ENCODE data around the gene SERPINE2. TPM values are rescaled to one million over a fixed set of nuclear protein-coding genes. Genes with fewer than 3 reads are reported as not detected.

The SERPINE2 gene
- total RNA-seq, 1 donor from 2014 or later, result 25.1 TPM

- Mint-ChIP-seq H3K36me3 (ENCODE audit: insufficient read depth) (no peaks in the 10 kb centered on the region), H3K4me3 (ENCODE audit: low read depth) (no peak overlapping the region), H3K9me3 (ENCODE audit: low read depth) (no peaks in the 10 kb centered on the region), H3K4me1 (ENCODE audit: low read depth) (peaks cover 1% of the 10 kb centered on the region), H3K27ac (no peak overlapping the region), H3K27me3 (no peaks in the 10 kb centered on the region)
- DNase-seq (ENCODE audit: low spot score, unreplicated experiment), result no peak
- no peak for TF ChIP-seq CTCF (IDR thresholded peaks at IDR 0.05; ENCODE audit: unreplicated experiment)
These were observed 13.2 kb downstream of the SERPINE2 start for GRCh38 chr2:224025874-224026273.

DNA sequence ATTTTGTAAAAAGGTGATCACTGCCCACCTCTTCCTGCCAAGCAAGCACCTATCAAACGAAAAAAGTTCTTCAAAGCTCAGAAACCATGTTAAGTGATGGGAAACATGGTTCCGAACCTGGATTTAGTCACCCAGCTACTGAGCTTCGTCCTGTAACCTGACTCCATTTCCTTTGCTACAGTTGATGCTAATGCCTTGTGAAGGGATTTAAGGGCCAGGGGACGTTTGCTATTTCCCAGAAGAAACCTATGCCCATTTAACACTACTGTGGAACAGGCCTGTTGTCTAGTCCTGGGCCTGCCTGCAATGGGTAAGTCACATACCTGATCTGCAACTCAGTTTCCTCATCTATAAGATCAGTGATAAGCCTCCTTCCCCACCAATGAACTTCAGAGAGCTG is 14.8 kb downstream of the SERPINE2 start:
- no peak for DNase-seq (ENCODE audit: low spot score, unreplicated experiment)
- Mint-ChIP-seq H3K27me3 (no peaks in the 10 kb centered on the region), H3K4me3 (ENCODE audit: low read depth) (no peak overlapping the region), H3K9me3 (ENCODE audit: low read depth) (no peaks in the 10 kb centered on the region), H3K36me3 (ENCODE audit: insufficient read depth) (no peaks in the 10 kb centered on the region), H3K27ac (no peak overlapping the region), H3K4me1 (ENCODE audit: low read depth) (peaks cover 1% of the 10 kb centered on the region)
- TF ChIP-seq CTCF (IDR thresholded peaks at IDR 0.05; ENCODE audit: unreplicated experiment), result no peak

- TF ChIP-seq CTCF (IDR thresholded peaks at IDR 0.05; ENCODE audit: unreplicated experiment), result no peak
- Mint-ChIP-seq H3K9me3 (ENCODE audit: low read depth) (no peaks in the 10 kb centered on the region), H3K4me3 (ENCODE audit: low read depth) (no peak overlapping the region), H3K27ac (no peak overlapping the region), H3K36me3 (ENCODE audit: insufficient read depth) (no peaks in the 10 kb centered on the region), H3K4me1 (ENCODE audit: low read depth) (peaks cover 1% of the 10 kb centered on the region), H3K27me3 (no peaks in the 10 kb centered on the region)
- no peak for DNase-seq (ENCODE audit: low spot score, unreplicated experiment)
These were observed 15.9 kb downstream of the SERPINE2 start for GRCh38 chr2:224023188-224023587.

DNA sequence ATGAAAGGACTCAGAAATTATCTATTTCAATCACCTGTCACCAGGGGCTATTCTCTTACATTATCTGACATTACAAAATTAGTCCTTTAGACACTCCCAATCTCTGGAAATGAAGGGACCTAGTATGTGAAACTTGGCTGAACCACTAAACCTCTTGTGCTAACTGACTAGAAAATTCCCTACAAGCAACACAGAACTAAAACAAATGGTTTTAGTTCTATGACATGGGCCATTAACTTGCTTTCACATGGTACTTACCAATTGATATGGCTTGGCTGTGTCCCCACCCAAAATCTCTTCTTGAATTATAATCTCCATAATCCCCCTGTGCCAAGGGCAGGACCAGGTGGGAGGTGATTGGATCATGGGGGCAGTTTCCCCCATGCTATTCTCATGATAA is 16.6 kb downstream of the SERPINE2 start:
- no peak for TF ChIP-seq CTCF (IDR thresholded peaks at IDR 0.05; ENCODE audit: unreplicated experiment)
- Mint-ChIP-seq H3K9me3 (ENCODE audit: low read depth) (no peaks in the 10 kb centered on the region), H3K27me3 (no peaks in the 10 kb centered on the region), H3K4me3 (ENCODE audit: low read depth) (no peak overlapping the region), H3K27ac (no peak overlapping the region), H3K4me1 (ENCODE audit: low read depth) (no peaks in the 10 kb centered on the region), H3K36me3 (ENCODE audit: insufficient read depth) (no peaks in the 10 kb centered on the region)
- no peak for DNase-seq (ENCODE audit: low spot score, unreplicated experiment)

- Mint-ChIP-seq H3K27ac (no peak overlapping the region), H3K36me3 (ENCODE audit: insufficient read depth) (no peaks in the 10 kb centered on the region), H3K27me3 (no peaks in the 10 kb centered on the region), H3K9me3 (ENCODE audit: low read depth) (no peaks in the 10 kb centered on the region), H3K4me3 (ENCODE audit: low read depth) (no peak overlapping the region), H3K4me1 (ENCODE audit: low read depth) (no peaks in the 10 kb centered on the region)
- TF ChIP-seq CTCF (IDR thresholded peaks at IDR 0.05; ENCODE audit: unreplicated experiment), result no peak
- no peak for DNase-seq (ENCODE audit: low spot score, unreplicated experiment)
These were observed 18.6 kb downstream of the SERPINE2 start for GRCh38 chr2:224020523-224020922.
